Trophoblast cell (in vitro differentiated cells and primary cell): ENCODE data around the gene NPB.

Experiments used
- DNase-seq, 2 donors: peaks; one replicate each; pipeline ENCODE4 v3.0.0-alpha.2; 2016
- H2AFZ ChIP-seq: 2 replicates; pipeline ENCODE4 v1.6.1; 2013; ENCODE audit warnings: low read length, moderate library complexity, mild to moderate bottlenecking; ENCODE audit not compliant: insufficient read depth, poor library complexity
- H2AK5ac ChIP-seq: 2 replicates; pipeline ENCODE4 v1.6.1; 2013; ENCODE audit warnings: mild to moderate bottlenecking, low read length
- H2BK120ac ChIP-seq: 2 replicates; pipeline ENCODE4 v1.6.1; 2013; ENCODE audit warnings: low read length, mild to moderate bottlenecking, moderate library complexity; ENCODE audit not compliant: insufficient read depth, poor library complexity
- H2BK12ac ChIP-seq: 2 replicates; pipeline ENCODE4 v1.6.1; 2013; ENCODE audit warnings: mild to moderate bottlenecking, low read length, moderate library complexity
- H2BK5ac ChIP-seq: 2 replicates; pipeline ENCODE4 v1.6.1; 2013; ENCODE audit warnings: low read length, low read depth, moderate library complexity, mild to moderate bottlenecking; ENCODE audit not compliant: poor library complexity
- H3K14ac ChIP-seq: 2 replicates; pipeline ENCODE4 v1.6.1; 2013; ENCODE audit warnings: mild to moderate bottlenecking, low read length
- H3K18ac ChIP-seq: 2 replicates; pipeline ENCODE4 v1.6.1; 2013; ENCODE audit warnings: mild to moderate bottlenecking, low read length
- H3K23ac ChIP-seq: 2 replicates; pipeline ENCODE4 v1.6.1; 2013; ENCODE audit warnings: low read length
- H3K27ac ChIP-seq: 2 replicates; pipeline ENCODE4 v1.5.1; 2013; ENCODE audit warnings: low read depth, mild to moderate bottlenecking, inconsistent platforms, low read length, moderate library complexity
- H3K27me3 ChIP-seq: 2 replicates; pipeline ENCODE4 v1.6.1; 2013; ENCODE audit warnings: inconsistent platforms, mild to moderate bottlenecking, low read length, moderate library complexity; ENCODE audit not compliant: insufficient read depth
- H3K36me3 ChIP-seq, 2 experiments: 1 replicate in 1 of 2; 2 replicates in 1 of 2; pipeline ENCODE4 v1.6.1; 2013; ENCODE audit warnings: low read length in 2 of 2, mild to moderate bottlenecking in 2 of 2, moderate library complexity in 1 of 2; ENCODE audit not compliant: insufficient read depth in 2 of 2, control insufficient read depth in 1 of 2
- H3K4ac ChIP-seq: 2 replicates; pipeline ENCODE4 v1.6.1; 2013; ENCODE audit warnings: low read depth, mild to moderate bottlenecking, low read length, moderate library complexity
- H3K4me1 ChIP-seq, 2 experiments: 1 replicate in 1 of 2; 2 replicates in 1 of 2; pipeline ENCODE4 v1.6.1; 2013; ENCODE audit warnings: low read length in 2 of 2, mild to moderate bottlenecking in 2 of 2, moderate library complexity in 1 of 2; ENCODE audit not compliant: insufficient read depth in 2 of 2, control insufficient read depth in 1 of 2
- H3K4me2 ChIP-seq: 2 replicates; pipeline ENCODE4 v1.6.1; 2013; ENCODE audit warnings: inconsistent platforms, mild to moderate bottlenecking, low read length, moderate library complexity
- H3K4me3 ChIP-seq: 2 replicates; pipeline ENCODE4 v1.5.1; 2013; ENCODE audit warnings: mild to moderate bottlenecking, low read depth, low read length, inconsistent platforms
- H3K79me1 ChIP-seq: one replicate; pipeline ENCODE4 v1.6.1; 2013; ENCODE audit warnings: low read length
- H3K79me2 ChIP-seq: 2 replicates; pipeline ENCODE4 v1.6.1; 2013; ENCODE audit warnings: low read length, mild to moderate bottlenecking; ENCODE audit not compliant: control insufficient read depth, insufficient read depth, poor library complexity
- H3K9ac ChIP-seq: 2 replicates; pipeline ENCODE4 v1.6.1; 2013; ENCODE audit warnings: mild to moderate bottlenecking, low read length
- H3K9me3 ChIP-seq: 2 replicates; pipeline ENCODE4 v1.6.1; 2013; ENCODE audit warnings: low read depth, mild to moderate bottlenecking, control low read depth, inconsistent platforms, low read length; ENCODE audit not compliant: insufficient read depth
- H4K12ac ChIP-seq: 2 replicates; pipeline ENCODE4 v1.6.1; 2013; ENCODE audit warnings: low read depth, mild to moderate bottlenecking, low read length, moderate library complexity
- H4K8ac ChIP-seq: 2 replicates; pipeline ENCODE4 v1.6.1; 2013; ENCODE audit warnings: low read depth, mild to moderate bottlenecking, low read length, moderate library complexity
- H4K91ac ChIP-seq: one replicate; pipeline ENCODE4 v1.6.1; 2013; ENCODE audit warnings: low read depth, mild to moderate bottlenecking, low read length, moderate library complexity
- WGBS: extraction: QIAGEN DNeasy Blood & Tissue Kit; methylation state at CpG from one replicate; pipeline ENCODE4 v1.1.7; 2013; ENCODE audit warnings: missing lambda C conversion rate; ENCODE audit not compliant: insufficient read length, insufficient coverage; ENCODE audit errors: extremely low coverage; 5-methylcytosine and 5-hydroxymethylcytosine counted together

The NPB gene

GRCh38 chr17:81891303-81891552 lies 10.8 kb upstream of the NPB start:
- Histone ChIP-seq H3K23ac (no peak overlapping the region), H4K8ac (peak overlapping the region; percentile 56), H3K14ac (no peak overlapping the region), H3K27me3 (no peaks in the 10 kb centered on the region), H2BK120ac (no peak overlapping the region), H3K9me3 (peaks cover 5% of the 10 kb centered on the region), H4K12ac (no peak overlapping the region), H2AFZ (no peak overlapping the region), H3K79me1 (peaks cover 10% of the 10 kb centered on the region), H3K4me3 (peak overlapping the region; percentile 95), H3K4me2 (no peak overlapping the region), H3K79me2 (peaks cover 19% of the 10 kb centered on the region), H3K9ac (peak overlapping the region; percentile 95), H2BK5ac (peak overlapping the region; percentile 32), H3K36me3 (peaks cover 53 to 55% of the 10 kb centered on the region in 2 experiments), H3K4ac (peak overlapping the region; percentile 100), H4K91ac (peak overlapping the region; percentile 64), H3K27ac (peak overlapping the region; percentile 55), H3K4me1 (peaks cover 4 to 5% of the 10 kb centered on the region in 2 experiments), H2BK12ac (no peak overlapping the region), H3K18ac (no peak overlapping the region), H2AK5ac (no peak overlapping the region)
- no CpG with 5 or more reads among the region's 40 CpGs for WGBS
- DNase-seq: no peak

- H3K36me3 ChIP-seq: peaks cover 42 to 48% of the 10 kb centered on the region in 2 experiments
- no peaks in the 10 kb centered on the region for H3K27me3 ChIP-seq
- peaks cover 15% of the 10 kb centered on the region for H3K79me2 ChIP-seq
- H3K23ac ChIP-seq: no peak overlapping the region
- H4K91ac ChIP-seq: no peak overlapping the region
- peaks cover 3% of the 10 kb centered on the region for H3K9me3 ChIP-seq
- no peak overlapping the region for H3K9ac ChIP-seq
- no peak overlapping the region for H3K14ac ChIP-seq
- no peak overlapping the region for H2AK5ac ChIP-seq
- no peak for DNase-seq
- no peak overlapping the region for H2BK120ac ChIP-seq
- no peak overlapping the region for H2BK12ac ChIP-seq
- no peak overlapping the region for H2BK5ac ChIP-seq
- no peak overlapping the region for H2AFZ ChIP-seq
- no peak overlapping the region for H3K4ac ChIP-seq
- peaks cover 16% of the 10 kb centered on the region for H3K79me1 ChIP-seq
- H3K18ac ChIP-seq: no peak overlapping the region
- H3K4me3 ChIP-seq: no peak overlapping the region
- WGBS: no CpG with 5 or more reads among the region's 11 CpGs
- H4K8ac ChIP-seq: no peak overlapping the region
- no peak overlapping the region for H4K12ac ChIP-seq
- no peak overlapping the region for H3K4me2 ChIP-seq
- no peak overlapping the region for H3K27ac ChIP-seq
- peaks cover 8 to 14% of the 10 kb centered on the region in 2 experiments for H3K4me1 ChIP-seq
Observed at GRCh38 chr17:81895400-81895799, 6.6 kb upstream of the NPB start.

DNA sequence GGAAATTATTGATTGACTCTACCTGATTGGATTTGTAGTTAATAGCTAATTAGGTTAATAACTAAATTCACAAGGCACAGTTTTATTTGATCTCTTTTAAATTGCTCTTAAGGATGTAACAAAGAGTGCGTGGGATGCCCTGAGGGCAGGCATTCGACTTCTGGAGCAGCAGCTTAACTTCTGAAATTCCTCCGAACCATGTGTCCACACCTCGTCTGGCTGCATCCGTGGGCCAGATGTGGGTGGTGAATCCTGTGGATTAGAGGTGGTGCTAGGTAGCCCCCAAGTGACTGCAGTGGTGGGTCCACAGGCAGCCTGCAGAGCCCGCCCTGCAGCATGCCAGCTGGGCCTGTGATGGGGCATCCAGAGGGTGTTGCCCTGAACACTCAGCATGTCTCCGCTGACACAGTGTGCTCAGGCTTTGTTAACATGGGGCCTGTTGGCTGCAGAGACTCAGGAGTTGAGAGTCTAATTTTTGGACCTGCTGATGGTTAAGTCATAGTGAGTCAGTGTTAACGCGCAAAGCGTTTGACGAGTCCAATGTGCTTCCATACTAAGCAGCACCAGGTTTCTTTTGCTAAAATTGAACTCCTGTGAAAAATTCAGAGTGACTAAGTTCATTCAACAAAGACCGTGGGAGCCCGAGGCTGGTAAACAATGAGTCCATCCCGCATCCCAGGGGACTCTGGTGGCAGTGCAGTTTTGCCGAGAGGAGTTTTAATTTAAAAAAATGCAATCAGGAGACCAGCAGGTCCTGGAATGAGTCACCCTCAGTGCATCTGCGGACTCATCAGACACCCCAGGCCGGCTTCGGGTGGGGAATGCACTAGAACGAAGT lies 3.8 kb upstream of the NPB start:
- Histone ChIP-seq H3K9ac (no peak overlapping the region), H3K23ac (no peak overlapping the region), H3K4me3 (no peak overlapping the region), H3K4me2 (no peak overlapping the region), H4K8ac (peak overlapping the region; percentile 42), H3K79me2 (no peaks in the 10 kb centered on the region), H4K91ac (peak overlapping the region; percentile 10), H3K4me1 (peaks cover 8 to 29% of the 10 kb centered on the region in 2 experiments), H2BK5ac (peak overlapping the region; percentile 42), H3K9me3 (peaks cover 6% of the 10 kb centered on the region), H3K27me3 (peaks cover 5% of the 10 kb centered on the region), H4K12ac (no peak overlapping the region), H2AK5ac (no peak overlapping the region), H3K27ac (peak overlapping the region; percentile 77), H3K18ac (peak overlapping the region; percentile 16), H2BK120ac (no peak overlapping the region), H3K79me1 (peaks cover 11% of the 10 kb centered on the region), H3K36me3 (peaks cover 43 to 50% of the 10 kb centered on the region in 2 experiments), H3K4ac (no peak overlapping the region), H3K14ac (peak overlapping the region; percentile 24), H2AFZ (no peak overlapping the region), H2BK12ac (no peak overlapping the region)
- WGBS: no CpG with 5 or more reads among the region's 19 CpGs
- peak; percentile 94 to 96 for DNase-seq

DNA sequence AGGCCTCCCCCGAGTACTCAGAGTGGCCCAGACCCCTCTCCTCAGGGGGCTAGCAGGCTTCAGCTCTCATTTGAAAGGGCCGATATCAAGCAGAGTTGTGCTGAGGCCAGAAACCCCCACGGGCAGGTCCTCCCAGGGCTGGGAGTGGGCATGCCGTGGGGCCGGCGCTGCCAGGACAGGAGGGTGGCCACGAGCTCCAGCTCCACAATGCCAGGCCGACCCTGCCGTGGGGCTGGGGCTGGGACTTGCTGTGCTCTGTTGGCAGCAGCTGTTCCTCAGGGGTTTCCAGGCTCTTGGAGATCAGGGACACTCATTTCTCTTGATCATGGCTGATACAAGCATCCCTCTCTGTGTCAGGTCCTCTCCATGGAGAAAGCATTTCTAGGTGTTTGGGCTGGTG lies 3.2 kb upstream of the NPB start:
- peak overlapping the region; percentile 84 for H2BK120ac ChIP-seq
- DNase-seq: no peak
- H3K9ac ChIP-seq: no peak overlapping the region
- H3K4ac ChIP-seq: no peak overlapping the region
- peaks cover 8 to 29% of the 10 kb centered on the region in 2 experiments for H3K4me1 ChIP-seq
- no peak overlapping the region for H2AFZ ChIP-seq
- peaks cover 5% of the 10 kb centered on the region for H3K27me3 ChIP-seq
- no peak overlapping the region for H3K4me2 ChIP-seq
- H3K27ac ChIP-seq: peak overlapping the region; percentile 77
- H3K23ac ChIP-seq: no peak overlapping the region
- H2BK5ac ChIP-seq: peak overlapping the region; percentile 83
- peak overlapping the region; percentile 55 for H4K12ac ChIP-seq
- H3K79me1 ChIP-seq: peaks cover 11% of the 10 kb centered on the region
- H2BK12ac ChIP-seq: peak overlapping the region; percentile 63
- H4K91ac ChIP-seq: peak overlapping the region; percentile 94
- no CpG with 5 or more reads among the region's 9 CpGs for WGBS
- H2AK5ac ChIP-seq: no peak overlapping the region
- peaks cover 6% of the 10 kb centered on the region for H3K9me3 ChIP-seq
- H3K18ac ChIP-seq: peak overlapping the region; percentile 74
- H3K14ac ChIP-seq: peak overlapping the region; percentile 73
- H4K8ac ChIP-seq: peak overlapping the region; percentile 26
- H3K79me2 ChIP-seq: no peaks in the 10 kb centered on the region
- peak overlapping the region; percentile 4 for H3K4me3 ChIP-seq
- H3K36me3 ChIP-seq: peaks cover 42 to 54% of the 10 kb centered on the region in 2 experiments
